ENCODE measurements around the gene UGCG. TPM values are rescaled to one million over a fixed set of nuclear protein-coding genes. Genes with fewer than 3 reads are reported as not detected.
"Not testable (repeated sequence)": the region's sequence is repeated elsewhere in the genome, so short reads cannot be mapped to it uniquely, and the experiment has no call there.

Gene UGCG
- total RNA-seq, 1 donor = 121 TPM

DNA sequence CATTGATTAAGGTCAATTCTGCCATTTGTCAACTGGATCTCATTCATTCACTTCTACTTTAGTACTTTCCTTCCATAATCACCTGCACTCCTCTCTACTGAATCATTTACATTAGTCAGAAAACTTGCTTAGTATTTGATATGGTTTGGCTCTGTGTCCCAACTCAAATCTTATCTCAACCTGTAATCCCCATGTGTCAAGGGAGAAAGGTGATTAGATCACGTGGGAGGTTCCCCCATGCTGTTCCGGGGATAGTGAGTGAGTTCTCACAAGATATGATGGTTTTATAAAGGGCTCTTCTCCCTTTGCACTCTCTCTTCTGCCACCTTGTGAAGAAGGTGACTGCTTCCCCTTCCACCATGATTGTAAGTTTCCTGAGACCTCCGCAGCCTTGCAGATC lies 23.7 kb upstream of the UGCG start:
- Histone ChIP-seq H3K79me2 (ENCODE audit: insufficient read depth, low read length) (no peaks in the 10 kb centered on the region), H4K20me1 (ENCODE audit: insufficient read depth, low read length) (no peaks in the 10 kb centered on the region), H3K9me3 (ENCODE audit: low read depth, low read length) (no peaks in the 10 kb centered on the region), H3K27me3 (ENCODE audit: insufficient read depth, low read length) (no peaks in the 10 kb centered on the region), H3K4me3 (ENCODE audit: insufficient read depth, low read length) (no peak overlapping the region), H3K4me2 (ENCODE audit: insufficient read depth, low read length) (no peak overlapping the region), H2AFZ (ENCODE audit: low read length) (no peak overlapping the region), H3K27ac (ENCODE audit: low read depth, low read length) (no peak overlapping the region), H3K36me3 (ENCODE audit: insufficient read depth, low read length) (no peaks in the 10 kb centered on the region), H3K4me1 (ENCODE audit: insufficient read depth, low read length) (no peaks in the 10 kb centered on the region)
- no peak for DNase-seq (ENCODE audit: insufficient read length, low spot score, missing footprints)
- TF ChIP-seq, protein P1, sequence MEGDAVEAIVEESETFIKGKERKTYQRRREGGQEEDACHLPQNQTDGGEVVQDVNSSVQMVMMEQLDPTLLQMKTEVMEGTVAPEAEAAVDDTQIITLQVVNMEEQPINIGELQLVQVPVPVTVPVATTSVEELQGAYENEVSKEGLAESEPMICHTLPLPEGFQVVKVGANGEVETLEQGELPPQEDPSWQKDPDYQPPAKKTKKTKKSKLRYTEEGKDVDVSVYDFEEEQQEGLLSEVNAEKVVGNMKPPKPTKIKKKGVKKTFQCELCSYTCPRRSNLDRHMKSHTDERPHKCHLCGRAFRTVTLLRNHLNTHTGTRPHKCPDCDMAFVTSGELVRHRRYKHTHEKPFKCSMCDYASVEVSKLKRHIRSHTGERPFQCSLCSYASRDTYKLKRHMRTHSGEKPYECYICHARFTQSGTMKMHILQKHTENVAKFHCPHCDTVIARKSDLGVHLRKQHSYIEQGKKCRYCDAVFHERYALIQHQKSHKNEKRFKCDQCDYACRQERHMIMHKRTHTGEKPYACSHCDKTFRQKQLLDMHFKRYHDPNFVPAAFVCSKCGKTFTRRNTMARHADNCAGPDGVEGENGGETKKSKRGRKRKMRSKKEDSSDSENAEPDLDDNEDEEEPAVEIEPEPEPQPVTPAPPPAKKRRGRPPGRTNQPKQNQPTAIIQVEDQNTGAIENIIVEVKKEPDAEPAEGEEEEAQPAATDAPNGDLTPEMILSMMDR (IDR thresholded peaks at IDR 0.05; ENCODE audit: extremely low read depth, low read depth, low read length) = no peak

DNA sequence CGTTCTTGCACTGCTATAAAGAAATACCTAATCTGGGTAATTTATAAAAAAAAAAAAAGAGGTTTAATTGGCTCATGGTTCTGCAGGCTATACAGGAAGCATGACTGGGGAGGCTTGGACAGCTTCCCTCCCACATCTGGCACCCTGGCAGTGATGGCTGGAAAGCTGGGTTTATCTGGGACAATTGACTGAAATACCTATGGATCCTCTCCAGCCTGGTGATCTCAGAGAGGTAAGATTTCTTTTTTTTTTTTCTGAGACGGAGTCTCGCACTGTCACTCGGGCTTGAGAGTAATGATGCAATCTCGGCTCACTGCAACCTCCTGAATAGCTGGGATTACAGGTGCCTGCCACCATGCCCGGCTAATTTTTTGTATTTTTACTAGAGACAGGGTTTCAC lies 22.7 kb upstream of the UGCG start:
- Histone ChIP-seq H3K4me1 (ENCODE audit: insufficient read depth, low read length) (no peaks in the 10 kb centered on the region), H3K9me3 (ENCODE audit: low read depth, low read length) (no peaks in the 10 kb centered on the region), H4K20me1 (ENCODE audit: insufficient read depth, low read length) (no peaks in the 10 kb centered on the region), H3K4me3 (ENCODE audit: insufficient read depth, low read length) (no peak overlapping the region), H2AFZ (ENCODE audit: low read length) (no peak overlapping the region), H3K79me2 (ENCODE audit: insufficient read depth, low read length) (no peaks in the 10 kb centered on the region), H3K27ac (ENCODE audit: low read depth, low read length) (no peak overlapping the region), H3K36me3 (ENCODE audit: insufficient read depth, low read length) (no peaks in the 10 kb centered on the region), H3K27me3 (ENCODE audit: insufficient read depth, low read length) (no peaks in the 10 kb centered on the region), H3K4me2 (ENCODE audit: insufficient read depth, low read length) (no peak overlapping the region)
- TF ChIP-seq, protein P1 (IDR thresholded peaks at IDR 0.05; ENCODE audit: extremely low read depth, low read depth, low read length) = no peak
- DNase-seq (ENCODE audit: insufficient read length, low spot score, missing footprints) = no peak

DNA sequence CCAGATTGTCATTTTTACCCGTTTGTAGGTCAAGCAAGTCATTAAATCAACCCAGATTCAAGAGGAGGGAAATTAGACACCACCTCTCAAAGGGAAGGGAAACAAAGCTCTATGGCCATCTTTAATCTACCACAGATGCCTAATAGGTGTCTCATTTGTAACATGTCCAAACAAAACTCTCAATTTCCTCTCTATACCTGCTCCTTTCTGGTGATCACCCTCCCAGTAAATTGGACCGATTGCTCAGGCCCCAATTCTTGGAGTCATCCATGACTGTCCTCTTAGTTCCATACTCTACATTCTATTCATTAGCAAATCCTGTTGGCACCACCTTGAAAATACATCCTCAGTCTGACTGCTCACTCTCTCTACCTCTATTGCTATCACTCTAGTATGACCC lies 22.1 kb upstream of the UGCG start:
- Histone ChIP-seq H3K27ac (ENCODE audit: low read depth, low read length) (no peak overlapping the region), H4K20me1 (ENCODE audit: insufficient read depth, low read length) (no peaks in the 10 kb centered on the region), H3K36me3 (ENCODE audit: insufficient read depth, low read length) (no peaks in the 10 kb centered on the region), H2AFZ (ENCODE audit: low read length) (no peak overlapping the region), H3K4me2 (ENCODE audit: insufficient read depth, low read length) (no peak overlapping the region), H3K4me3 (ENCODE audit: insufficient read depth, low read length) (no peak overlapping the region), H3K4me1 (ENCODE audit: insufficient read depth, low read length) (no peaks in the 10 kb centered on the region), H3K9me3 (ENCODE audit: low read depth, low read length) (no peaks in the 10 kb centered on the region), H3K27me3 (ENCODE audit: insufficient read depth, low read length) (no peaks in the 10 kb centered on the region), H3K79me2 (ENCODE audit: insufficient read depth, low read length) (no peaks in the 10 kb centered on the region)
- TF ChIP-seq, protein P1 (IDR thresholded peaks at IDR 0.05; ENCODE audit: extremely low read depth, low read depth, low read length) = no peak
- DNase-seq (ENCODE audit: insufficient read length, low spot score, missing footprints) = no peak

DNA sequence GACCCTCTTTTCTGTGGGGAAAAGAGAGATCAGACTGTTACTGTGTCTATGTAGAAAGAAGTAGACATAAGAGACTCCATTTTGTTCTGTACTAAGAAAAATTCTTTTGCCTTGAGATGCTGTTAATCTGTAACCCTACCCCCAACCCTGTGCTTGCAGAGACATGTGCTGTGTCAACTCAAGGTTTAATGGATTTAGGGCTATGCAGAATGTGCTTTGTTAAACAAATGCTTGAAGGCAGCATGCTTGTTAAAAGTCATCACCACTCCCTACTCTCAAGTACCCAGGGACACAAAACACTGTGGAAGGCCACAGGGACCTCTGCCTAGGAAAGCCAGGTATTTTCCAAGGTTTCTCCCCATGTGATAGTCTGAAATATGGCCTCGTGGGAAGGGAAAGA lies 21.3 kb upstream of the UGCG start:
- not testable (repeated sequence) for H3K9me3 ChIP-seq (ENCODE audit: low read depth, low read length); H3K4me2 ChIP-seq (ENCODE audit: insufficient read depth, low read length); H3K36me3 ChIP-seq (ENCODE audit: insufficient read depth, low read length); H4K20me1 ChIP-seq (ENCODE audit: insufficient read depth, low read length); H3K27ac ChIP-seq (ENCODE audit: low read depth, low read length); H3K79me2 ChIP-seq (ENCODE audit: insufficient read depth, low read length); H2AFZ ChIP-seq (ENCODE audit: low read length); H3K27me3 ChIP-seq (ENCODE audit: insufficient read depth, low read length); DNase-seq (ENCODE audit: insufficient read length, low spot score, missing footprints); H3K4me1 ChIP-seq (ENCODE audit: insufficient read depth, low read length); H3K4me3 ChIP-seq (ENCODE audit: insufficient read depth, low read length)

DNA sequence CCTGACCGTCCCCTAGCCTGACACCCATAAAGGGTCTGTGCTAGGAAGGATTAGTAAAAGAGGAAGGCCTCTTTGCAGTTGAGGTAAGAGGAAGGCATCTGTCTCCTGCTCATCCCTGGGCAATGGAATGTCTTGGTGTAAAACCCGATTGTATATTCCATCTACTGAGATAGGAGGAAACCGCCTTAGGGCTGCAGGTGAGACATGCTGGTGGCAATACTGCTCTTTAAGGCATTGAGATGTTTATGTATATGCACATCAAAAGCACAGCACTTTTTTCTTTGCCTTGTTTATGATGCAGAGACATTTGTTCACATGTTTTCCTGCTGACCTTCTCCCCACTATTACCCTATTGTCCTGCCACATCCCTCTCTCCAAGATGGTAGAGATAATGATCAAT lies 20.9 kb upstream of the UGCG start:
- H3K27me3 ChIP-seq (ENCODE audit: insufficient read depth, low read length); H3K4me2 ChIP-seq (ENCODE audit: insufficient read depth, low read length); H3K27ac ChIP-seq (ENCODE audit: low read depth, low read length): not testable (repeated sequence)

More for the DNA sequence above, 20.9 kb upstream of the UGCG start:
- not testable (repeated sequence) for H4K20me1 ChIP-seq (ENCODE audit: insufficient read depth, low read length); H3K79me2 ChIP-seq (ENCODE audit: insufficient read depth, low read length); H3K9me3 ChIP-seq (ENCODE audit: low read depth, low read length); H3K4me3 ChIP-seq (ENCODE audit: insufficient read depth, low read length); H3K36me3 ChIP-seq (ENCODE audit: insufficient read depth, low read length); H2AFZ ChIP-seq (ENCODE audit: low read length); H3K4me1 ChIP-seq (ENCODE audit: insufficient read depth, low read length); DNase-seq (ENCODE audit: insufficient read length, low spot score, missing footprints)

Data from osteoblast (primary cell).